SJCRH30 (cell line): ENCODE results near the gene JMY. TPM values are rescaled to one million over a fixed set of nuclear protein-coding genes. Genes with fewer than 3 reads are reported as not detected.

Experiments
- DNase-seq, 2 experiments: peaks; one replicate each; pipeline ENCODE4 v3.0.0-alpha.2; 2015 to 2020
- H3K27ac ChIP-seq: fragments of 250-450 bp; sonication (Bioruptor Pico); 2 replicates; pipeline ENCODE4 v1.5.1; 2020; ENCODE audit warnings: mild to moderate bottlenecking, moderate library complexity
- H3K27me3 ChIP-seq: fragments of 250-450 bp; sonication (Bioruptor Pico); 2 replicates; pipeline ENCODE4 v1.5.1; 2020; ENCODE audit warnings: mild to moderate bottlenecking, moderate library complexity
- H3K36me3 ChIP-seq: fragments of 250-450 bp; sonication (Bioruptor Pico); 2 replicates; pipeline ENCODE4 v1.5.1; 2020; ENCODE audit warnings: mild to moderate bottlenecking, moderate library complexity
- H3K4me1 ChIP-seq: fragments of 250-450 bp; sonication (Bioruptor Pico); 2 replicates; pipeline ENCODE4 v1.5.1; 2020; ENCODE audit warnings: mild to moderate bottlenecking, moderate library complexity
- H3K4me3 ChIP-seq: fragments of 250-450 bp; sonication (Bioruptor Pico); 2 replicates; pipeline ENCODE4 v1.5.1; 2020; ENCODE audit warnings: mild to moderate bottlenecking, moderate library complexity
- H3K9me3 ChIP-seq: fragments of 250-450 bp; sonication (Bioruptor Pico); replicated peaks from 2 replicates; pipeline ENCODE4 v1.5.1; 2020; ENCODE audit warnings: mild to moderate bottlenecking, moderate library complexity
- total RNA-seq: library from RNA; depleted of rRNA; stranded (reverse); fragments of >200 nt; shearing (Covaris generic); gene quantifications from 2 replicates; pipeline ENCODE4 v1.2.3, GENCODE V29; 2014; rRNA removed

The JMY gene
- total RNA-seq = 11.9 and 12.1 TPM in 2 replicates

- peak within 1 kb of the TSS; percentile 83 for H3K4me3 ChIP-seq
- no peaks in the 10 kb centered on the region for H3K27me3 ChIP-seq
- no peaks in the 10 kb centered on the region for H3K4me1 ChIP-seq
- DNase-seq = peak; percentile 79 to 88
- H3K9me3 ChIP-seq = no peaks in the 10 kb centered on the region
- no peaks in the 10 kb centered on the region for H3K36me3 ChIP-seq
- peak within 1 kb of the TSS; percentile 13; the same call in 1 of the 2 replicates for H3K27ac ChIP-seq
Observed at GRCh38 chr5:79235634-79236361, at the start of gene JMY. TSS of gene JMY (plus strand) at chr5:79236131. CDS start at chr5:79236651, 520 bp downstream.

- H3K27me3 ChIP-seq = no peaks in the 10 kb centered on the region
- no peak overlapping the region for H3K27ac ChIP-seq
- no peaks in the 10 kb centered on the region for H3K36me3 ChIP-seq
- no peaks in the 10 kb centered on the region for H3K4me1 ChIP-seq
- H3K4me3 ChIP-seq = no peak overlapping the region
- H3K9me3 ChIP-seq = no peaks in the 10 kb centered on the region
- no peak for DNase-seq
Observed at GRCh38 chr5:79186455-79186854, 49.5 kb upstream of the JMY start.

- Histone ChIP-seq H3K4me1 (no peaks in the 10 kb centered on the region), H3K27ac (no peak overlapping the region), H3K27me3 (no peaks in the 10 kb centered on the region), H3K4me3 (no peak overlapping the region), H3K9me3 (no peaks in the 10 kb centered on the region), H3K36me3 (no peaks in the 10 kb centered on the region)
- DNase-seq = no peak
Observed at GRCh38 chr5:79189439-79190234, 46.3 kb upstream of the JMY start.

GRCh38 chr5:79190235-79190529 lies 45.7 kb upstream of the JMY start:
- Histone ChIP-seq H3K27me3 (no peaks in the 10 kb centered on the region), H3K36me3 (no peaks in the 10 kb centered on the region), H3K4me3 (no peak overlapping the region)

GRCh38 chr5:79191457-79191856 lies 44.5 kb upstream of the JMY start:
- Histone ChIP-seq H3K4me1 (no peaks in the 10 kb centered on the region), H3K36me3 (no peaks in the 10 kb centered on the region), H3K27ac (no peak overlapping the region), H3K27me3 (no peaks in the 10 kb centered on the region), H3K9me3 (no peaks in the 10 kb centered on the region), H3K4me3 (no peak overlapping the region)
- peak in 1 of 2 experiments; percentile 5 for DNase-seq

More at GRCh38 chr5:79190235-79190529, 45.7 kb upstream of the JMY start:
- Histone ChIP-seq H3K27ac (no peak overlapping the region), H3K4me1 (no peaks in the 10 kb centered on the region), H3K9me3 (no peaks in the 10 kb centered on the region)
- DNase-seq = no peak

GRCh38 chr5:79193643-79194042 lies 42.3 kb upstream of the JMY start:
- H3K4me1 ChIP-seq = no peaks in the 10 kb centered on the region
- H3K27ac ChIP-seq = no peak overlapping the region
- no peaks in the 10 kb centered on the region for H3K36me3 ChIP-seq
- no peak overlapping the region for H3K4me3 ChIP-seq
- H3K9me3 ChIP-seq = no peaks in the 10 kb centered on the region
- no peaks in the 10 kb centered on the region for H3K27me3 ChIP-seq
- peak in 1 of 2 experiments; percentile 14 for DNase-seq

- H3K4me1 ChIP-seq = no peaks in the 10 kb centered on the region
- no peak overlapping the region for H3K4me3 ChIP-seq
- no peaks in the 10 kb centered on the region for H3K9me3 ChIP-seq
- no peak overlapping the region for H3K27ac ChIP-seq
- no peaks in the 10 kb centered on the region for H3K27me3 ChIP-seq
- DNase-seq = peak in 1 of 2 experiments; percentile 14
- no peaks in the 10 kb centered on the region for H3K36me3 ChIP-seq
Observed at GRCh38 chr5:79200573-79201183, 35.3 kb upstream of the JMY start.

GRCh38 chr5:79201206-79201605 lies 34.7 kb upstream of the JMY start:
- H3K27ac ChIP-seq = no peak overlapping the region
- DNase-seq = no peak
- H3K9me3 ChIP-seq = no peaks in the 10 kb centered on the region
- no peaks in the 10 kb centered on the region for H3K27me3 ChIP-seq
- H3K36me3 ChIP-seq = no peaks in the 10 kb centered on the region
- no peak overlapping the region for H3K4me3 ChIP-seq
- H3K4me1 ChIP-seq = no peaks in the 10 kb centered on the region

- no peak for DNase-seq
- H3K27ac ChIP-seq = no peak overlapping the region
- H3K4me1 ChIP-seq = no peaks in the 10 kb centered on the region
- H3K36me3 ChIP-seq = no peaks in the 10 kb centered on the region
- H3K4me3 ChIP-seq = no peak overlapping the region
- H3K27me3 ChIP-seq = no peaks in the 10 kb centered on the region
- H3K9me3 ChIP-seq = no peaks in the 10 kb centered on the region
Observed at GRCh38 chr5:79202076-79202475, 33.9 kb upstream of the JMY start.

- no peaks in the 10 kb centered on the region for H3K36me3 ChIP-seq
- H3K27ac ChIP-seq = no peak overlapping the region
- no peak for DNase-seq
- no peaks in the 10 kb centered on the region for H3K4me1 ChIP-seq
- no peaks in the 10 kb centered on the region for H3K27me3 ChIP-seq
- no peak overlapping the region for H3K4me3 ChIP-seq
- no peaks in the 10 kb centered on the region for H3K9me3 ChIP-seq
Observed at GRCh38 chr5:79205965-79206364, 30.0 kb upstream of the JMY start.

- no peaks in the 10 kb centered on the region for H3K9me3 ChIP-seq
- H3K36me3 ChIP-seq = no peaks in the 10 kb centered on the region
- no peak for DNase-seq
- H3K27me3 ChIP-seq = no peaks in the 10 kb centered on the region
- no peak overlapping the region for H3K4me3 ChIP-seq
- H3K4me1 ChIP-seq = no peaks in the 10 kb centered on the region
- no peak overlapping the region for H3K27ac ChIP-seq
Observed at GRCh38 chr5:79206541-79206940, 29.4 kb upstream of the JMY start.

GRCh38 chr5:79209505-79209904 lies 26.4 kb upstream of the JMY start:
- H3K4me3 ChIP-seq = no peak overlapping the region
- no peaks in the 10 kb centered on the region for H3K4me1 ChIP-seq
- no peaks in the 10 kb centered on the region for H3K9me3 ChIP-seq
- H3K27me3 ChIP-seq = no peaks in the 10 kb centered on the region
- no peaks in the 10 kb centered on the region for H3K36me3 ChIP-seq
- no peak for DNase-seq
- H3K27ac ChIP-seq = no peak overlapping the region

GRCh38 chr5:79224286-79224984 lies 11.5 kb upstream of the JMY start:
- Histone ChIP-seq H3K27ac (no peak overlapping the region), H3K36me3 (no peaks in the 10 kb centered on the region), H3K4me1 (no peaks in the 10 kb centered on the region), H3K27me3 (no peaks in the 10 kb centered on the region), H3K9me3 (no peaks in the 10 kb centered on the region), H3K4me3 (no peak overlapping the region)
- no peak for DNase-seq

- DNase-seq = no peak
- Histone ChIP-seq H3K4me1 (no peaks in the 10 kb centered on the region), H3K36me3 (no peaks in the 10 kb centered on the region), H3K9me3 (no peaks in the 10 kb centered on the region), H3K27me3 (no peaks in the 10 kb centered on the region), H3K27ac (no peak overlapping the region), H3K4me3 (no peak overlapping the region)
Observed at GRCh38 chr5:79225026-79225425, 10.9 kb upstream of the JMY start.

- H3K27ac ChIP-seq = no peak overlapping the region
- DNase-seq = no peak
- no peaks in the 10 kb centered on the region for H3K4me1 ChIP-seq
- no peaks in the 10 kb centered on the region for H3K9me3 ChIP-seq
- no peaks in the 10 kb centered on the region for H3K36me3 ChIP-seq
- no peak overlapping the region for H3K4me3 ChIP-seq
- H3K27me3 ChIP-seq = no peaks in the 10 kb centered on the region
Observed at GRCh38 chr5:79225441-79225840, 10.5 kb upstream of the JMY start.
